OCI-LY3 (cell line): ENCODE data around the gene ERCC8.

ENCODE experiments used
- EZH2phosphoT487 ChIP-seq: fragments of 200-600 bp; shearing (Covaris generic); IDR thresholded peaks from 2 replicates; pipeline ENCODE4 v1.6.1; 2018; ENCODE audit warnings: antibody characterized with exemption, mixed run types, low read depth
- TF ChIP-seq, protein P1 (sequence below): fragments of 200-600, 300-600 bp; sonication (generic); IDR thresholded peaks from 2 replicates; pipeline ENCODE4 v1.5.1; 2014; ENCODE audit warnings: antibody characterized with exemption, low read length, low read depth

DNA sequence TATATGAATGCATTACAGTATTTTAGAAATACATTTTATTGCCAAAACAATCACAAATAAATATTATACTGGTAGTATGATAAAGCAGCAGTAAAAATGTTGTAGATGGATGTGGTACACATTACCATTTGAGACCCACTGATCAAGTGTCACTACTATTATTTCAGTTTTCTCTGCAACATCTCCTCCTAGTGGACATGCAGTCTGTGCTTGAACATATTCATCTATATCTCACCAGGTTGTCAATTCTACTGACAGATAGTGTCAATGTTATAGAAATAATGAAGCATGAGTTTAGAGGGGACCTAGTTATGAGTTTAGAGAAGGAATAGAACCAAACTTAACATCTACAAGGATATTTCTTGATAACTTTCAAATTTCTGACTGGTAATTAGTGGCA, 61.6 kb downstream of the ERCC8 start:
- TF ChIP-seq, protein P1, sequence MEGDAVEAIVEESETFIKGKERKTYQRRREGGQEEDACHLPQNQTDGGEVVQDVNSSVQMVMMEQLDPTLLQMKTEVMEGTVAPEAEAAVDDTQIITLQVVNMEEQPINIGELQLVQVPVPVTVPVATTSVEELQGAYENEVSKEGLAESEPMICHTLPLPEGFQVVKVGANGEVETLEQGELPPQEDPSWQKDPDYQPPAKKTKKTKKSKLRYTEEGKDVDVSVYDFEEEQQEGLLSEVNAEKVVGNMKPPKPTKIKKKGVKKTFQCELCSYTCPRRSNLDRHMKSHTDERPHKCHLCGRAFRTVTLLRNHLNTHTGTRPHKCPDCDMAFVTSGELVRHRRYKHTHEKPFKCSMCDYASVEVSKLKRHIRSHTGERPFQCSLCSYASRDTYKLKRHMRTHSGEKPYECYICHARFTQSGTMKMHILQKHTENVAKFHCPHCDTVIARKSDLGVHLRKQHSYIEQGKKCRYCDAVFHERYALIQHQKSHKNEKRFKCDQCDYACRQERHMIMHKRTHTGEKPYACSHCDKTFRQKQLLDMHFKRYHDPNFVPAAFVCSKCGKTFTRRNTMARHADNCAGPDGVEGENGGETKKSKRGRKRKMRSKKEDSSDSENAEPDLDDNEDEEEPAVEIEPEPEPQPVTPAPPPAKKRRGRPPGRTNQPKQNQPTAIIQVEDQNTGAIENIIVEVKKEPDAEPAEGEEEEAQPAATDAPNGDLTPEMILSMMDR: peak; percentile 65
- TF ChIP-seq EZH2phosphoT487: no peak
